HG02623 (cell line): Measurements from ENCODE around the gene PPP1R1B.
"Not testable (repeated sequence)": the region's sequence is repeated elsewhere in the genome, so short reads cannot be mapped to it uniquely, and the experiment has no call there.

Experiments used
- ATAC-seq: cut with Tn5 transposase; IDR thresholded peaks from one replicate; pipeline ENCODE4 v1.9.1; 2021; ENCODE audit warnings: moderate library complexity; ENCODE audit not compliant: unreplicated experiment

The PPP1R1B gene

DNA sequence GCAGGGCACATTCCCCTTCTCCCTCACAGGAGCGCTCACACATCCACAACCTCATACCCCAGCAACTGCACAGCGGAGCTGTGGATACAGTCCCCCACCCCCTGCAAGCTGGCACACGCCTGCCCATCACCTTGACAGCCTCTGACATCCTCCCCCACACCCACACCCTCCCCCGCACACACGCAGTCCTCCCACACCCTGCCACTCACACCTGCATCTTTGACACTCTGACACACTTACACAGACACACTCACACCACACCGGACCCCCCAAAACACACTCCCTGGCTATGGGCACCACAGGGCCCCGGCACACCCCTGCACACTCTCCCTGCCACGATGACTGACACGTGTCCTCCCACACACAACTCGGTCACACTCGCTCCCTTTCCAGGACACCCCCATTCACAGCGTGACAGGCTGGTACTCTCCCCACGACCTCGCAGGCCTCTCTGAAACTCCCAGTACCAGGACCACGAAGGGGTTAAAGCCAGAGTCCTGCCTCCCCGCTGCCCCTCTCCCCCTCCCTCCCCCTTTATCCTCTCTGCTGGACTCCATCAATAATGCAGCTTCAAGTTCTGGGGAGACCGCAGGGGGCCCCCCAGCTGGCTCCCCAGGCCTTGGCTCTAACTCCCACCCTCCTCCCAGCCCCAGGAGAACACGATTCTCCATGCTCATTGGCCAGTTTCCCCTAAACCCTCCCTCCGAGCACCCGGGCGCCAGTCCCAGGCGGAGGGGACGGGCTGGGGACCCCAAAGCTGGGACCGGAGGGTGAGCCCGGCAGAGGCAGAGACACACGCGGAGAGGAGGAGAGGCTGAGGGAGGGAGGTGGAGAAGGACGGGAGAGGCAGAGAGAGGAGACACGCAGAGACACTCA, at the start of gene PPP1R1B:
Gene PPP1R1B (plus strand): TSS at position 782 of the 876 bp plus-strand sequence. CDS start 441 bp downstream, outside the sequence.
- ATAC-seq = no peak

GRCh38 chr17:39578272-39578671, 48.5 kb upstream of the PPP1R1B start:
- ATAC-seq = no peak

- no peak for ATAC-seq
Measured at GRCh38 chr17:39579318-39580081, 47.3 kb upstream of the PPP1R1B start.

GRCh38 chr17:39580082-39580468, 46.7 kb upstream of the PPP1R1B start:
- no peak for ATAC-seq

DNA sequence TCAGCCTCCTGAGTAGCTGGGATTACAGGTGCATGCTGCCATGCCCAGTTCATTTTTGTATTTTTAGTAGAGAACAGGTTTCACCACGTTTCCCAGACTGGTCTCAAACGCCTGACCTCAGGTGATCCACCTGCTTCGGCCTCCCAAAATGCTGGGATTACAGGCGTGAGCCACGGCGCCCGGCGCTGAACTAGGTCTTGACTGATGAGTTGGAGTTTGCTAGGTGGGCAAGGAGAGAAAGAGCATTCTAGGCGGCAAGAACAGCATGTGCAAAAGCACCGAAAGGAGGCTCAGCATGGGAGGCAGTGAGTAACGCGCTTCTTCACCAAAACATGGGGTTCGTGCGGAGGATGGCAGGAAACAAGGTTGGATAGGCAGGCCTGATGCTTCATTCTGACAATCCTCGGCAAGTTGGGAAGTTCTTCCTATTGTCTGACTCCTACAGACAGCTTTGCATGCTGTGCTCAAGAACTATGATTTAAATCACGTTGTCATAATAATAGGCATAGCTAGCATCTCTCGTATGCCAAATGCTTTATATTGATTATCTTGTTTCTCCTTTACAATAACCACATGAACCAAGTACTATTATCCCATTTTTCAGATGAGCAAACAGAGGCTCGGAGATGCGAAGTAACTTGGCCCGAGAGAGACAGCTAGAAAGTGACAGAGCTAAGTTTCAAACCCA, 45.5 kb upstream of the PPP1R1B start:
- no peak for ATAC-seq

GRCh38 chr17:39581759-39582085, 45.0 kb upstream of the PPP1R1B start:
- no peak for ATAC-seq

GRCh38 chr17:39582658-39583057, 44.1 kb upstream of the PPP1R1B start:
- ATAC-seq = no peak

GRCh38 chr17:39590180-39590579, 36.6 kb upstream of the PPP1R1B start:
- not testable (repeated sequence) for ATAC-seq

DNA sequence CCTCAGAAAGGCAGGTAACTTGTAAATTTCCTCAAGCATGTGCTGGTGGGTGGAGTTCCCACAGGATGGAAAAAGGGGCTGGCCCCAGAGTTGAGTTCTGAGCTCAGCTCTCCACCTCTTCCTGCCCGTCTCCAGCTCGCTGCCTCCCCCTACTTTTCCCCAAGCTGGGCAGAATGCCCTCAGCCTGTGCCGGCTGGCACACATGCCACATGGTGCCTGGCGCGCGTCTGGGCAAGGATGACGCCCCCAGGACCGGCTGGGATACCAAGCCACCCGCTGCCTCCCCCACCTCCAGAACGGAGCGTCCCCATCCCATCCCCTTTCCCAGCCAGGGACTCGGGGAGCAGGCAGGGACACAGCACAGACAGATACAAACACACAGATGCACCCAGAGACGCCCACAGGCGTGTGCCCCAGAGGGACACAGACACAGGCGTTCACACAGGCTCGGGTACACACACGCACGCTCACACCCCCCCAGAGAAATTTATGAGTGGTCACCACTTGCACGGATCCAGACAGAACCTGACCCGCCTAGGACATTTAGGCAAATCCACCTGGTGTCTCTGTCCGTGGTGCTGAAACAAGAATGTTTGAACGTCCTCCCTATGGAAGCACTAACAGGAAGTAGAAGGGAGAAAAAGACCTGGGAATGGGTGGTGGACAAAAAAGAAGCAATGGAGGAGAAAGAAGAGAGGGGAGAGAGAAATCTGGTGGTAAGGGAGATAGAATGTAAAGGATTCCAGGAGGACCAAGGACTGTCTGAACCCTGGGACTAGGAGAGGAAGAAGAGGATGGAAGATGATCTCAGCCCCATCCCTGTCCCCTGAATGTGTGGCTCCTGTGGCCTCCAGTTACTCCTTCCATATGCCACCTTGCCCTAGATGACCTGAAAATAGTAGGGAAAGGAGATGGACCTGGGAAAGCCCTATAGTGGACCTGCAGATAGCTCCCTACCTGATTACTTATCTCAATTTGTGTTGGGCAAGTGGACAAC, 34.5 kb upstream of the PPP1R1B start:
- ATAC-seq = no peak

- ATAC-seq = no peak
Measured at GRCh38 chr17:39593371-39593770, 33.4 kb upstream of the PPP1R1B start.

DNA sequence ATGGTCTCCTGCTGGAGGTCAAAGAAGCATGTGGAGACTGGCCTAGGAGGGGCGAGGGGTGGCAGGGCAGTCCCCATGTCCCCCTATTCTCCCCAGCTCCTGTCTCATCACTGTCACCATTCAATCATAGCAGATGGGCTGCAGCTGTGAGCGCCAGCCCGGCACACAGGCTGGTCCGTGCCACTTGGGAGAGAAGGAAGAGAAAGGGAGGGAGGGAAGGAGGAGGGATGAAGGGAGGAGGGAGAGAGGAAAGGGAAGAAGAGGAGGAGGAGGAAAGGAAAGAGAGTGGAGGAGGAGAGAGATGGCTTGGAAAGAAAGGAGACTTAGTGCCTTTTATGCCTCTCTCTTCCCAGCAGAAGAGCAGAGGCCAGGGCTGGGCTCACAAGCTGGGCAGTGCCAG, 31.5 kb upstream of the PPP1R1B start:
- no peak for ATAC-seq

- ATAC-seq = no peak
Measured at GRCh38 chr17:39595928-39596510, 30.7 kb upstream of the PPP1R1B start.

- ATAC-seq = no peak
Measured at GRCh38 chr17:39596543-39597267, 30.0 kb upstream of the PPP1R1B start.

DNA sequence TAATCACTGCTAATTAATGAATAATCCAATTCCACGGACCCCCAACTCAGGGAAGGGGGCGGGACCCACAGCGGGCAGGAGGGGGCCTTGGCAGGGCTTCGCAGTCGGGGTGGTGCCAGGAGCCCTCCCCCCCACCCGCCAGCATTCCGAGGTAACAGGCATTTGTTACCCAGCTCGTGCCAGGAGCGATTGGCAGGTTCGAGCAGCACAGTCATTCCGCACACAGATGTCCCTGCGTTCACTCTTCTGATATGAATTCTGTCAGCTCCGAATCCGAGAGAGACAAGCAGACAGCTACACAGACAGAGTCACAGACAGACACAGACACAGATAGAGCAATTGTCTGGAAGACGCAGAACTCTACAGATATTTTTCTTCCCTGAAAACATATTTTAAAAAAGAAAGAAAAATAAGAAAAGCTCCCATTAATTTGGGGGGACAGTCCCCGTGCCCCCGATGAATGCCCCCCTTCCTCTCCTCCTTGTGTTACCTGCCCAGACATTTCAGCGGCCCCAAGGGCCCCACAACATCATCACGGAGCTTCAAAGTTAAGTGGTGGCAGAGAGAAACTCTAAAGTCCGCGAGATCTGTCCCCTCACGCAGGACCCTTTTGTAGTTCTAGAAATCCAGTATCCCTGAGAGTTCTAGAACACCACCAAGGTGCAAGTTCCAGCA, 29.2 kb upstream of the PPP1R1B start:
- ATAC-seq = no peak

- no peak for ATAC-seq
Measured at GRCh38 chr17:39598047-39598481, 28.7 kb upstream of the PPP1R1B start.

DNA sequence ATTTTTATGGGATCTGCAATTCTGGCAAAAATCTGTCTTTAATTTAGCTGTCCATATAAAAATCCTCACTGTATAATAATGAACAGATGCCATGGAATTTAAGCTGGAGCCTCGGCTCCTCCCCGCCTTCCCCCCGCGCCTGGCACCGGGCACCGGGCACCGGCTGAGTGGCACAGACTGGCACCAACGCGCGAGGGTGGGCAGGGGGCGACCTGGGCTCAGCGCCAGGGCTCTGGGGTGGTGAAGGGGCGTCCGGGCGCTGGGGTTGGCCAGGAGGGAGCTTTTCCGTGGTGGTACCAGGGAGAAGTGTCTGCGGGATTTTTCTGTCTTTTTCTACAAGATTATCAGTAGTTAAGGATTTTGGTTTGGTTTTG, 28.1 kb upstream of the PPP1R1B start:
- no peak for ATAC-seq

DNA sequence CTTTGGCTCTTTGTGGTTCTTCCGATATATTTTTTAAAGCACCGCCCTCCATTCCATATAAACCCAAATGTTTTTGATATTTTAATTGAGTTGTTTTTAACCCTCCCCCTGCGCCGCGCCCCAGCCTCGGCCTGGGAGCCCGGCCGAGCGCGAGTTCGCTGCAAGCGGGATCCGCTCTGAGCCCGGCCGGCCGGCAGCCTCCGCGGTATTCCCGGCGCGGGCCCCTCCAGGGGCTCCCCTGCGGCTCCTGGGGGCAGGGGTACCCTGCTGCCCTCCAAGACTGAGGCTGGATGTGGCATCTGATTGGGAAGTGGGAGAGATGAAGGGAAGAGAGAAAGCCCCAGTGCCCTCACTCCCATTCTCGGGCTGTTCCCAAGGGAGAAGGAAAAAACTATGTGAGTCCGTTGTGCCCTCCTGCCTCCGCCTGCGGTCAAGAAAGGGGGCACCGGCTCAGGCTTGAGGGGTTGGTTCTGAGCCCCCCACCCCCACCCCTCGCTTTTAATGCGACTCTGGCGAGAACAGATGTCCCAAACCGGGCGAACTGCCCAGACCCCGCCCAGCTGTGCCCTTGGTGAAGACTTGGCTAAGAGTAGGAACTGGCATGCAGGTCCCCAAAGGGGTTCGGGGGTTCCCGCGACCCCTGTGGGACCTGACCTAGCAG, 27.6 kb upstream of the PPP1R1B start:
- no peak for ATAC-seq

- ATAC-seq = no peak
Measured at GRCh38 chr17:39599665-39600231, 27.0 kb upstream of the PPP1R1B start.
